ENCODE data around the gene TENM3.

DNA sequence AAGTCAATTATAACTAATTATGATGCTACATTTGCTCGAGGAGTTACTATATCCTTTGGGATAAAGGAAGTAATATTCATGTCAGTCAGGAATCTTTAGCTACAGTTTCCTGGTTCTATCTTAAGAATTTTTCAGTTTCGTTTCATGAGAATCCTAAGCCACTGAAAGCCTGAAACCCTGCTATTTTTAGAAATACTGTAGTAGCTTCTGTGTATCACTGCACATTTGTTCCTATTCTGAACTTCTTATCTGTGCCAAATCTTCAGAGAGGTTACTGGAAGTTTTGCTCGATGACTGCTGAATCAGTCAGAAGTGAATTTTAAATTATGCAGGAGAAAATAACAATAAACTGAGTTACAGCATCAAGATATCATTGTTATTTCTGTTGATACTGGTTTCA, 249.2 kb downstream of the TENM3 start:
- TF ChIP-seq TCF4 (CRISPR knock-in tag; IDR thresholded peaks at IDR 0.05; ENCODE audit: borderline replicate concordance) (no peak), ZNF8 (CRISPR knock-in tag; IDR thresholded peaks at IDR 0.05) (no peak), TSHZ2 (CRISPR knock-in tag; IDR thresholded peaks at IDR 0.05) (no peak), BACH2 (CRISPR knock-in tag; IDR thresholded peaks at IDR 0.05; ENCODE audit: borderline replicate concordance) (no peak), ZNF565 (CRISPR knock-in tag; conservative IDR thresholded peaks at IDR 0.05; ENCODE audit: low read depth) (no peak), ZNF70 (CRISPR knock-in tag; IDR thresholded peaks at IDR 0.05) (no peak), GLIS3 (CRISPR knock-in tag; IDR thresholded peaks at IDR 0.05) (no peak), ZFP30 (CRISPR knock-in tag; IDR thresholded peaks at IDR 0.05) (no peak), ARNTL (CRISPR knock-in tag; IDR thresholded peaks at IDR 0.05; ENCODE audit: borderline replicate concordance, low read depth) (no peak)
- TF ChIP-seq, protein P1, sequence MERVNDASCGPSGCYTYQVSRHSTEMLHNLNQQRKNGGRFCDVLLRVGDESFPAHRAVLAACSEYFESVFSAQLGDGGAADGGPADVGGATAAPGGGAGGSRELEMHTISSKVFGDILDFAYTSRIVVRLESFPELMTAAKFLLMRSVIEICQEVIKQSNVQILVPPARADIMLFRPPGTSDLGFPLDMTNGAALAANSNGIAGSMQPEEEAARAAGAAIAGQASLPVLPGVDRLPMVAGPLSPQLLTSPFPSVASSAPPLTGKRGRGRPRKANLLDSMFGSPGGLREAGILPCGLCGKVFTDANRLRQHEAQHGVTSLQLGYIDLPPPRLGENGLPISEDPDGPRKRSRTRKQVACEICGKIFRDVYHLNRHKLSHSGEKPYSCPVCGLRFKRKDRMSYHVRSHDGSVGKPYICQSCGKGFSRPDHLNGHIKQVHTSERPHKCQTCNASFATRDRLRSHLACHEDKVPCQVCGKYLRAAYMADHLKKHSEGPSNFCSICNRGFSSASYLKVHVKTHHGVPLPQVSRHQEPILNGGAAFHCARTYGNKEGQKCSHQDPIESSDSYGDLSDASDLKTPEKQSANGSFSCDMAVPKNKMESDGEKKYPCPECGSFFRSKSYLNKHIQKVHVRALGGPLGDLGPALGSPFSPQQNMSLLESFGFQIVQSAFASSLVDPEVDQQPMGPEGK (CRISPR knock-in tag; IDR thresholded peaks at IDR 0.05; ENCODE audit: borderline replicate concordance): no peak
- TF ChIP-seq, protein P2, sequence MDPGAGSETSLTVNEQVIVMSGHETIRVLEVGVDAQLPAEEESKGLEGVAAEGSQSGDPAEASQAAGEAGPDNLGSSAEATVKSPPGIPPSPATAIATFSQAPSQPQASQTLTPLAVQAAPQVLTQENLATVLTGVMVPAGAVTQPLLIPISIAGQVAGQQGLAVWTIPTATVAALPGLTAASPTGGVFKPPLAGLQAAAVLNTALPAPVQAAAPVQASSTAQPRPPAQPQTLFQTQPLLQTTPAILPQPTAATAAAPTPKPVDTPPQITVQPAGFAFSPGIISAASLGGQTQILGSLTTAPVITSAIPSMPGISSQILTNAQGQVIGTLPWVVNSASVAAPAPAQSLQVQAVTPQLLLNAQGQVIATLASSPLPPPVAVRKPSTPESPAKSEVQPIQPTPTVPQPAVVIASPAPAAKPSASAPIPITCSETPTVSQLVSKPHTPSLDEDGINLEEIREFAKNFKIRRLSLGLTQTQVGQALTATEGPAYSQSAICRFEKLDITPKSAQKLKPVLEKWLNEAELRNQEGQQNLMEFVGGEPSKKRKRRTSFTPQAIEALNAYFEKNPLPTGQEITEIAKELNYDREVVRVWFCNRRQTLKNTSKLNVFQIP (CRISPR knock-in tag; IDR thresholded peaks at IDR 0.05; ENCODE audit: borderline replicate concordance, low read depth): no peak
